Fibroblast of skin of right biceps (primary cell): ENCODE data around the gene DENND4C.

Source experiments
- DNase-seq: peaks from one replicate; pipeline ENCODE4 v3.0.0-alpha.2; 2013

DENND4C gene

DNA sequence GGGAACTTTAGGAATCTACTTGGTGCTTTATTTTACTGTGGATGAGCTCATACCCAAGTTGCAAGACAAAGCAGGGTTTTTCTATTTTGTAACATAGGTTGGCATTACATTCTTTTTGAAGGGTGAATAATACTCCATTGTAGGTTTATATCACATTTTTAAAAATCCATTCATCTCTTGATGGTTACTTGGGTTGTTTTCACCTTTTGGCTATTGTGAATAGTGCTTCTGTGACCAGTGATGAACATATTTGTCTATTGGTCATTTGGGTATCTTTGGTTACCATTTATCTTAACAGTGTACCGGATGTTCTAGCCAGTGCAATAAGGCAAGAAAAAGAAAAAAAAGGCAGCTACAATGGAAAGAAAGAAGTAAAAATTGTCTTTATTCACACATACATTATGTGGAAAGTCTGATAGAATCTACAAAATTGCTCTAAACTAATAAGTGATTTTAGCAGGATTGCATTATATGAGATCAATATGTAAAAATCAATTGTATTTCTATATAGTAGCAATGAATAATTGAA, 40.0 kb downstream of the DENND4C start:
- DNase-seq = no peak

DNA sequence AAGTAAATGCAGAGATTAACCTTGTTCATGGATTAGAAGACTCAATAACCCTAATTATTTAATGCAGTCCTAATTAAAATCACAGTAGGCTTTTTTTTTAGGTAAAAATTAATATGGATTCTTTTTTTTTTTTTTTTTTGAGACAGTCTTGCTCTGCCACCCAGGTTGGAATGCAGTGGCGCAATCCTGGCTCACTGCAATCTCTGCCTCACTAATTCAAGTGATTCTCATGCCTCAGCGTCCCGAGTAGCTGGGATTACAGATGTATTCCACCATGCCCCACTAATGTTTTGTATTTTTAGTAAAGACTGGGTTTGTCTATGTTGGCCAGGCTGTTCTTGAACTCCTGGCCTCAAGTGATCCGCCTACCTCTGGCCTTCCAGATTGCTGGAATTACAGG, 40.6 kb downstream of the DENND4C start:
- no peak for DNase-seq

GRCh38 chr9:19281801-19282200, 51.3 kb downstream of the DENND4C start:
- no peak for DNase-seq

GRCh38 chr9:19283072-19283710, 52.7 kb downstream of the DENND4C start:
- DNase-seq = no peak

- DNase-seq = no peak
Observed at GRCh38 chr9:19284729-19285128, 54.2 kb downstream of the DENND4C start.

DNA sequence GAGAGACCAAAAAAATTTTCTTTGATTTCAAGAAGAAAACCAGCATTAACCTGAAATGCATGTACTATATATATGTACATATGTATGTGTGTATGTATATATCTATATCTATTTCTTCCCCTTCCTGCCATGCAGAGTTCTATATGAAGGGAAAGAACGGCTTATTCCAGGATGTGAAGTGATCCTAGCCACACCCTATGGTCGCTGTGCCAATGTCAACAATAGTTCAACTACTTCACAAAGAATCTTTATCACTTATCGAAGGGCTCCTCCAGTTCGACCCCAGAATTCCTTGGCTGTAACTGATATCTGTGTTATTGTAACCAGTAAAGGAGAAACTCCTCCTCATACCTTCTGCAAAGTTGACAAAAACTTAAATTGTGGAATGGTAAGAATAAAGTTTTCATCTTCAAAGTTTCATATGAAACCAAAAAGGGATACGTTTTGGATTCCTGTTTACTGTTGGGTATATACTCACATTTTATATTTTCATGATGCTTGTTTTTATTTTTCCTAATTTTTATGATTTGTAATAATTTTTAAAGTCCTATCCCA, 56.2 kb downstream of the DENND4C start:
- DNase-seq = peak; percentile 11

- DNase-seq = no peak
Observed at GRCh38 chr9:19288081-19288480, 57.6 kb downstream of the DENND4C start.

GRCh38 chr9:19290103-19290502, 59.6 kb downstream of the DENND4C start:
- DNase-seq = no peak

GRCh38 chr9:19294219-19294618, 63.7 kb downstream of the DENND4C start:
- DNase-seq = no peak

GRCh38 chr9:19298436-19299000, 68.0 kb downstream of the DENND4C start:
- peak; percentile 9 for DNase-seq

- DNase-seq = no peak
Observed at GRCh38 chr9:19303216-19303615, 72.7 kb downstream of the DENND4C start.

- DNase-seq = no peak
Observed at GRCh38 chr9:19306568-19306967, 76.1 kb downstream of the DENND4C start.

GRCh38 chr9:19310246-19310645, 79.8 kb downstream of the DENND4C start:
- no peak for DNase-seq

- no peak for DNase-seq
Observed at GRCh38 chr9:19313573-19313972, 83.1 kb downstream of the DENND4C start.

GRCh38 chr9:19320495-19320894, 90.0 kb downstream of the DENND4C start:
- no peak for DNase-seq

- no peak for DNase-seq
Observed at GRCh38 chr9:19331877-19332276, 101.4 kb downstream of the DENND4C start.

GRCh38 chr9:19336166-19336565, 105.7 kb downstream of the DENND4C start:
- no peak for DNase-seq

DNA sequence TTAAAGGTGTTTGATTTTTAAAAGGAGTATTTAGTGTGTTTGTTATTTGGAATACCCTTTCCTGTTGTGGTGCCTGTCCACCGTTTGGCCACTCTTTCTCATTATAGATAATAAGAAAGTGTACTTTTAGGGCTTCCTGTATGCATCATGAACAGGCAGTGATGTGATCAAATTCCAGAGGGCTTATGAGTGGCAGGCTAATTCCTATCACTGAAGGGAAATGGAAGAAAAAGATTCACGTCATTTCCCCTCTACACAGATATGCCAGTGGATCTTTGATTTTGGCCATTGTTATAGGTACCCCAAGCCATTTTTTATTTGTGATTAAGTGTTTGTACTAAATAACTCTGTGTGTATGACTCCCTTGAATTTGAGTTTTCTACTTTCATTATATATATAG, 112.5 kb downstream of the DENND4C start:
- no peak for DNase-seq

- DNase-seq = no peak
Observed at GRCh38 chr9:19358701-19359100, 128.2 kb downstream of the DENND4C start.

DNA sequence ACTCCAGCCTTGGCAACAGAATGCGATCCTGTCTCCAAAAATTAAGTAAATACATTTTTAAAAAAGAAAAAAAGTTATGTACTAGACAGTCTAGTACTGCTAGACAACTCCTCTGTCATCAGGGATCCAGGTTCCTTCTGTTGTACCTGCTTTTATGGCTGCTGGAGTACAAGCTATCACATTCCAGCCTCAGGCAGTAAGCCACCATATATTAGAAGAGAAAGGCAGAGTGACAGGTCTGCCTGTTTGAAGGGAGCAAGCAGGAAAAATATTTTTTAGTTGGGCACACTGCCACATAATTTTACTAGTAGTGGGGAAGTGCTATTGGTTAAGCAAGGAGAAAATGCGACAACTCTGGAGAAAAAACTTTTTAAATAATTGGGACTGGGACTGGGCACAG, 138.6 kb downstream of the DENND4C start:
- no peak for DNase-seq

- no peak for DNase-seq
Observed at GRCh38 chr9:19371942-19372341, 141.4 kb downstream of the DENND4C start.

DNA sequence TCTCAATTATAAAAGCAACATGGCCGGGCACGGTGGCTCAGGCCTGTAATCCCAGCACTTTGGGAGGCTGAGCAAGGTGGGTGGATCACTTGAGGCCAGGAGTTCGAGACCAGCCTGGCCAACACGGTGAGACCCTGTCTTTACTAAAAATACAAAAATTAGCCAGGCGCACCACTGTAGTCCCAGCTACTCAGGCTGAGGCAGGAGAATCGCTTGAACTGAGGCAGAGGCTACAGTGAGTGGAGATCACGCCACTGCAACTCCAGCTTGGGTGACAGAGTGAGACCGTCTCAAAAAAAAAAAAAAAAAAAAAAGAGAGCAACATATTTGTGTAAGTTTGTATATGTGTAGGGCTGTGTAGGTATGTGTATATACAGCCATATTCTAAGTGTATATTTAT, 142.1 kb downstream of the DENND4C start:
- DNase-seq = no peak

- DNase-seq = no peak
Observed at GRCh38 chr9:19373527-19373926, 143.0 kb downstream of the DENND4C start.

DNA sequence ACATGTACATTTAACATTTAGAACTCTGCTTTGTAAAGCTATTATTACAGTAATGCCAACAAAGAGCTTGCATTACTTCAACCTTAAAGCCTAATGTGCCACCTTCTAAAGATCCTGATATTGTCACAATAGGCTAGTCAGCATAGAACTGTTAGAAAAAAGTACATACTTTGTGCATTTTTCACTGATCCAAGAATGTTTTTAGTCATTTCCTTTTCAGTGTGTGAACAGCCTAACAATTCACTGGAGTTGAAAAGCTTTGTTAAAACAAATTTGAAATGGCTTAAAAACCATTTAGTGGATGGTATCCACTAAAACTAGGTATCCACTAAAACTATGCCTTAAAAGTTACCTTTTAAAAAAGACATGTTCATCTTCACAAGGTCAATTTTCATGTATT, 145.0 kb downstream of the DENND4C start:
- peak; percentile 50 for DNase-seq

GRCh38 chr9:19376931-19377330, 146.4 kb downstream of the DENND4C start:
- no peak for DNase-seq
